ENCODE data around the gene CD9. TPM values are rescaled to one million over a fixed set of nuclear protein-coding genes. Genes with fewer than 3 reads are reported as not detected.

CD9 gene
- total and polyA plus RNA-seq, 2 of the 8 experiments (the other 6 are each of a cell fraction or from before 2014, with no cell fraction given): 168 to 319 TPM

DNA sequence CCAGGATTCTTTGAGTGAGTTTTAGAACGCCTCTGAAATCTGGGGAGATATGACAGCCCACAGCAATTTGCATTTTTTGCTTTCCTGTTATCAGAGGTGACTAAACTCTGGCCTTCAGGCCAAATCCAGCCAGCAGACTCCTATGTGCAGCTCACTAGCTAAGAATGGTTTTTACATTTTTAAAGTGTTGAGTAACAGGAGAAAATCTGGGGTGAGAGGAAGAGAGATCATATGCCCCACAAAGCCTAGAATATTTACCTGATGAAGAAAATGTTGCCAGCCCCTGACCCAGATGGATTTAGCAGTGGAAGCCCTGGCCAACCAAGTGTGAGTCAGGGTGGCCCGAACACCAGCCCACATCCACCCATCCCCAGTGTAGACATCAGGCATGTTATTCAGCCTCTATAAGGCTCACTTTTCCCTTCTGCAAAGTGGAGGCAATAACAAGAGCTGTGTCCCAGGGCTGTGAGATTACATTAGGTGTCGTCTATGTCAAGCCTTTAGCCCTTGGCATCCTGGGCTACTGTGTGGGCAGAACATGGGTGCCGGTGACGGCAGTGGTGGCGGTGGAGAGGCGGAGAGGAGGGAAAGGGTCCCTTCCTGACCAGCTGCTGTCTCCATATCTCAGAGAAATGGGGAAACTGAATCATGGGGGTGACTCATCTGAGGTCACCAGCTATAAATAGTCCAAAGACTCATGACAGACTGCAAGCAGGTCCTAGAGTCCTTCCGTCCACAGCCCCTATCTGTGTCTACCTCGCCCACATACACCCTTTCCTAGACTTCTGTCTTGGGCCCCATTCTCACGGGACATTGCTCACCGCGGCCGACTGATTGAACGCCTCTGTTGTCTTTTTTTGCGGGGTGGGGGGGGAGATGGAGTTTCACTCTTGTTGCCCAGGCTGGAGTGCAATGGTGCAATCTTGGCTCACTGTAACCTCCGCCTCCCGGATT lies 32.6 kb upstream of the CD9 start:
- WGBS, 2 experiments (ENCODE audit: extremely low coverage in 1 of 2, insufficient coverage in 1 of 2, insufficient read length in 1 of 2, insufficient replicate concordance in 2 of 2, low coverage in 1 of 2, low lambda C conversion rate in 2 of 2, missing lambda C conversion rate in 1 of 2): 92% methylated on average over 17 of the region's 17 CpGs; no CpG with 5 or more reads in 1 of the 2 experiments
- no peak for DNase-seq (ENCODE audit: low read depth in 1 of 2, low spot score in 2 of 2)
- Histone ChIP-seq H4K5ac (ENCODE audit: insufficient read length, low read depth, low read length) (no peak overlapping the region), H2BK15ac (ENCODE audit: low read length) (no peak overlapping the region), H3K4me1 (replicated peaks in 1 of 4; ENCODE audit: control insufficient read depth in 3 of 4, insufficient read depth in 4 of 4, low read length in 3 of 4) (no peaks in the 10 kb centered on the region), H4K20me1 (replicated peaks in 1 of 2; ENCODE audit: control insufficient read depth in 1 of 2, insufficient read depth in 2 of 2, low read length in 2 of 2) (no peaks in the 10 kb centered on the region), H3K4me3 (ENCODE audit: extremely low read depth in 1 of 4, insufficient read depth in 2 of 4, low read depth in 3 of 4, low read length in 4 of 4) (no peak overlapping the region), H3K23me2 (ENCODE audit: low read depth, low read length) (no peaks in the 10 kb centered on the region), H3K9ac (replicated peaks in 1 of 4; ENCODE audit: extremely low read depth in 1 of 4, low read depth in 3 of 4, low read length in 3 of 4) (no peak overlapping the region), H2AK5ac (ENCODE audit: low read depth, low read length) (no peak overlapping the region), H3K9me3 (ENCODE audit: insufficient read depth in 2 of 2, low read depth in 1 of 2, low read length in 1 of 2) (no peaks in the 10 kb centered on the region), H3K4me2 (ENCODE audit: insufficient read depth in 1 of 2, low read depth in 2 of 2, low read length in 2 of 2) (no peak overlapping the region), H3K27me3 (replicated peaks in 1 of 4; ENCODE audit: control insufficient read depth in 3 of 4, extremely low read depth in 1 of 4, insufficient read depth in 3 of 4, low read length in 3 of 4) (no peaks in the 10 kb centered on the region), H3K36me3 (ENCODE audit: control insufficient read depth in 2 of 4, insufficient read depth in 4 of 4, low read length in 3 of 4) (no peaks in the 10 kb centered on the region), H3K4ac (replicated peaks; ENCODE audit: insufficient read length, low read depth, low read length) (no peak overlapping the region), H3K14ac (ENCODE audit: insufficient read length) (no peak overlapping the region), H4K91ac (replicated peaks; ENCODE audit: insufficient read length, low read length) (no peak overlapping the region), H3K79me2 (ENCODE audit: control insufficient read depth in 1 of 2, insufficient read depth in 2 of 2, low read length in 2 of 2) (no peaks in the 10 kb centered on the region), H3K56ac (replicated peaks; ENCODE audit: insufficient read length, low read depth, low read length) (no peak overlapping the region), H2BK12ac (ENCODE audit: low read depth, low read length) (no peak overlapping the region), H4K8ac (ENCODE audit: extremely low read depth, insufficient read depth, low read length) (no peak overlapping the region; the same call in 1 of the 2 replicates), H3K18ac (ENCODE audit: extremely low read depth, low read length) (no peak overlapping the region), H3K23ac (ENCODE audit: insufficient read length) (no peak overlapping the region), H2AFZ (ENCODE audit: low read length) (no peak overlapping the region), H2BK20ac (ENCODE audit: low read length) (no peak overlapping the region), H3K27ac (ENCODE audit: low read depth, low read length) (no peak overlapping the region), H3K79me1 (ENCODE audit: low read depth, low read length) (no peaks in the 10 kb centered on the region), H2BK120ac (replicated peaks; ENCODE audit: low read depth, low read length) (no peak overlapping the region), H2BK5ac (ENCODE audit: low read depth, low read length) (no peak overlapping the region)
- no peak for FAIRE-seq
- CTCF ChIA-PET (ENCODE audit: partially characterized antibody): interaction anchor here (0.8 to 2.4 kb wide), 5 partner anchors 26 to 130 kb away, joined by 3 to 7 read pairs (median 4); no protein-coding TSS in a partner anchor
- POLR2A ChIA-PET (ENCODE audit: partially characterized antibody): no interaction called here
- no peak for TF ChIP-seq CBX8 (IDR thresholded peaks at IDR 0.05; ENCODE audit: borderline replicate concordance, low read depth, low read length)
- TF ChIP-seq FOSL1 (IDR thresholded peaks at IDR 0.05; ENCODE audit: insufficient read depth, low read depth, low read length): no peak
- no peak for TF ChIP-seq SIRT6 (IDR thresholded peaks at IDR 0.05; ENCODE audit: low read length)
- no peak for TF ChIP-seq KDM4A (IDR thresholded peaks at IDR 0.05; ENCODE audit: low read depth, low read length, severe bottlenecking)
- TF ChIP-seq RXRA (IDR thresholded peaks at IDR 0.05; ENCODE audit: insufficient read depth, low read depth, low read length): no peak
- TF ChIP-seq BACH1 (IDR thresholded peaks at IDR 0.05; ENCODE audit: low read length): no peak
- TF ChIP-seq TAF1 (IDR thresholded peaks at IDR 0.05; ENCODE audit: low read depth, low read length): no peak
- TF ChIP-seq TCF12 (IDR thresholded peaks at IDR 0.05; ENCODE audit: low read depth, low read length): no peak
- TF ChIP-seq POLR2A (IDR thresholded peaks at IDR 0.05; ENCODE audit: control extremely low read depth in 1 of 2, low read depth in 2 of 2, low read length in 2 of 2): no peak
- no peak for TF ChIP-seq SP4 (IDR thresholded peaks at IDR 0.05; ENCODE audit: low read length)

Data from H1 (cell line).